GM18867 (cell line): Measurements from ENCODE around the gene PRKCZ.
"Not testable (repeated sequence)": the region's sequence is repeated elsewhere in the genome, so short reads cannot be mapped to it uniquely, and the experiment has no call there.

Experiments used
- ATAC-seq: cut with Tn5 transposase; IDR thresholded peaks from one replicate; pipeline ENCODE4 v1.9.1; 2021; ENCODE audit warnings: mild to moderate bottlenecking, moderate library complexity; ENCODE audit not compliant: unreplicated experiment

PRKCZ gene

DNA sequence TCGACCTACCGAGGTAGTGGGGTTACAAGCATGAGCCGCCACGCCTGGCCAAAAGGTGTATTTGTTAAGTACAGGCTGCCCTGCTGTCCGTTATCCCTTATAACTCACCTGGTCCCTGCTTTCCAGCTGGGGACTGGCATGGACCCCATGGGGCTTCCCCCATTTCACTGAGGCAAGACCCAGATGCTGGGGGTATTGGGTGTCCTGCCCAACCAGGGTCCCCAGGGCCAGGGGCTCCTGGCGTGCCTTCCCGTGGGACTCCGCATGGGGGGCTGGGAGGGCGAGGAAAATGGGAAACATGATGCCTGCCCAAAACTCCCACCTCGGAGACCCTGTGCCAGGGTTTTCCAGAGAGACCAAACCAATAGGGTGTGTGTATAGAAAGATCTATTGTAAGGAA, 79.9 kb downstream of the PRKCZ start:
- ATAC-seq = no peak

DNA sequence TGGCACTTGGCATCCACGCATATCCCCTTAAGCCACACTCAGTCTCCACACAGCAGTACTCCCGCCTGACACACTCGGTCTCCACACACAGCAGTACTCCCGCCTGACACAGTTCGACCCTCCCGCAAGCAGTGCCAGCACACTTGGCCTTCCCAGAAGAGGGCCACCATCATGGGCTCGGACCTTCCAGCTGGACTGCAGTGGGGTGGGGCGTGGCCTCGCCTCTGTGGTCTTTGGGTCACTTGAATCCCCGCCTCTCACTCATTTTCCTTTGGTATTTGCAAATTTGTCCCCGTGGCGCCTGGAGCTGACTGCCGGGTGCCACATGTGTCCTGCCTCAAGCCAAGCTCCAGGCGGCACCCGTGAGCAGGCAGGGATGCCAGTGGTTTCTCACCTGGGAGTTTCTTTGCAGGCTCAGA, 80.7 kb downstream of the PRKCZ start:
- ATAC-seq = no peak

DNA sequence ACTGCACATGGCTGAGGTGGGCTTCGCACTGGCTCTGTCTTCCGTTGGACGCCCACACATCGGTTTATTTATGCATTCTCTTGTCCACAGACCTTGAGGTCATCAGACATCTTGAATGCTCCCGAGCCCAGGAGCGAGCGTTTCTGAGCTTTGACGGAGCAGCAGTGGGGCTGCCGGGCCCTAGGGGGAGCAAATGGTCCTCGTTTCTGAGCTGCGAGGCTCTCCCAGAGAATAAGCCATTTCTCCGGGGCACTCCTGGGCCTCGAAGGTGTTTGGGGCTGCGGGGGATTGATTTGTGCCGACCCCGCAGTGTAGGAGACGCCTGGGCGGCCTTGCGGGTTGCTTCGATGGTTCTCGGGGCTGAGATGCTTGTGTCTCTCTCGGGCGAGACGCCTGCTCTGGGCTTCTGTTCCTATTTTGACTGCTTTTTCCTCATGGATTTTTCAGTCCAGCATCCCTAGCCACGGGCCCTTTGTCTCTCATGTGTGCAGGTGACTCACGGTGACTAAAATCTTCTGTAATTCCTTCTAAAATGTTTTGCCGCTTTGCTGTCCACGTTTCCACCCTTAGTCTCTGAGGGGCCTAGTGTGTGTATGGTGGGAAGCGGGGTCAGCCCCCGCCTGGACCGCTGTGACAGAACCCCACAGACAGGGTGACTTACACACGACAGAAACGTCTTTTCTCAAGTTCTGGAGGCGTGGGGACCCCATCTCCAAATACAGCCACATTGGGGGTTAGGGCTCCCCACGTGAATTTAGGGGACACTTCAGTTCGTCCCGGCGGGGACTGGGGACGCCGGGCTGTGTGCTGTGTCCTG, 82.2 kb downstream of the PRKCZ start:
- ATAC-seq = no peak

DNA sequence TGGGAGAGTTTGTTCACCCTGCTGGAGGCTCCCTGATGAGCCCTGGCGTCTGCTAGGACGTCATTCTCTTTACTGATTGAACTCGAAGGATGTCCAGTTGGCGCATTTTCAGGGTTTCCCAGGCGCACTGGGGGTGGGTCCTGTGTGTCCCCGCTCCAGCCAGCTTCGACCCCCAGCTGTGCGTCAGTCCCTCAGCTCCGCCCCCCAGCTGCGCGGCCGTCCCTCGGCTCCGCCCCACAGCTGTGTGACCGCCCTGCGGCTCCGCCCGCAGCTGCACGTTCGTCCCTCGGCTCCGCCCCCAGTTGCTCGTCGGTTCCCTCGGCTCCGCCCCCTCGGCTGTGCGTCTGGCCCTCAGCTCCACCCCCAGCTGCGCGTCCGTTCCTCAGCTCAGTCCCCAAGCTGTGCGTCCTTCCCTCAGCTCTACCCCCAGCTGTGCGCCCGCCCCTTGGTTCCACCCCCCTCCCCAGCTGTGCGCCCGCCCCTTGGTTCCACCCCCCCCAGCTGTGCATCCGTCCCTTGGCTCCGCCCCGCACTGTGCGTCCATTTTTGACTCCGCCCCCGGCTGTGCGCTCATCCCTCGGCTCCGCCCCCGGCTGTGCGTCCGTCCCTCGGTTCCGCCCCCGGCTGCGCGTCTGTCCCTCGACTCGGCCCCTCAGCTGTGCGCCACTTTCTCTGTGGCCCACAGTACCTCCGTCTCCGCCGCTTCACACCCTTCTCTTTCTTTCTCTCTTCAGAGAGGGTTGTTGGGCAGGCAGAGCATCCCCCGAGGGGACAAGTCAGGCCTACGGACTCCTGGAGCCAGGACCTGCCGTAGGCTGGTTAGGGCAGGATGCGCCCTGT, 83.0 kb downstream of the PRKCZ start:
- ATAC-seq = peak; percentile 88

DNA sequence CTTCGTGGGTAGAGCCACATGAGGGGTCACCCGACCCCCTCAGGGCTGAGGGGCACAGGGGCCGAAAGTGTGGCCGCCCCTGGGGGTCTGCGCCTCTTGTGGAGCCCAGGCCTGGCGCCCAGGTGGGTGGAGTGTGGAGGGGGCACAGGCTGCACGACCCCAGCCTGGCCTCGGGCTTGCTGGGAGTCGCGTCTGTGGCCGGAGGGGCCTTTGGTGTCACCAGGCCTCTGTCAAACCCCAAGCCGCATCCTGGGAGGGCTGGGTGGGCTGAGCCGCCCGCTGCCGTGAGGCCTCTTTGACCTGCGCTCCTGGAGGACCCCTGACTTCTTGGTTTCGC, 83.6 kb downstream of the PRKCZ start:
- no peak for ATAC-seq

DNA sequence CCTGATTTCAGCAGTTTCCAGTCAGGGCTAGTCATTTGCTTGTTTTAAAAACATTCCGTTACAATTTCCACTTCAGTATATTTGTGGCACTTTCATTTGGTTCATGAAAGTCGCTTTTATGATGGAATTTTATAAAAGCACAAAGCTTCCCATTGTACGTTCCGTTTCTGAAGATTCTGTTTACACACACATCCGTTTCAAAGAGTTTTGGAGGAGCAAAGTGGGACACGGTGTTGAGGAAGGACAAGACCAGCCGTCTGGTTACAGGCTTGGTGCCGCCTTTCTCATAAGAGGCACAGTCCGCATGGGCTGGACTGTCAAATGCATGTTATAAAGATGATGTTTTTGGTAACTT, 84.0 kb downstream of the PRKCZ start:
- ATAC-seq = no peak

DNA sequence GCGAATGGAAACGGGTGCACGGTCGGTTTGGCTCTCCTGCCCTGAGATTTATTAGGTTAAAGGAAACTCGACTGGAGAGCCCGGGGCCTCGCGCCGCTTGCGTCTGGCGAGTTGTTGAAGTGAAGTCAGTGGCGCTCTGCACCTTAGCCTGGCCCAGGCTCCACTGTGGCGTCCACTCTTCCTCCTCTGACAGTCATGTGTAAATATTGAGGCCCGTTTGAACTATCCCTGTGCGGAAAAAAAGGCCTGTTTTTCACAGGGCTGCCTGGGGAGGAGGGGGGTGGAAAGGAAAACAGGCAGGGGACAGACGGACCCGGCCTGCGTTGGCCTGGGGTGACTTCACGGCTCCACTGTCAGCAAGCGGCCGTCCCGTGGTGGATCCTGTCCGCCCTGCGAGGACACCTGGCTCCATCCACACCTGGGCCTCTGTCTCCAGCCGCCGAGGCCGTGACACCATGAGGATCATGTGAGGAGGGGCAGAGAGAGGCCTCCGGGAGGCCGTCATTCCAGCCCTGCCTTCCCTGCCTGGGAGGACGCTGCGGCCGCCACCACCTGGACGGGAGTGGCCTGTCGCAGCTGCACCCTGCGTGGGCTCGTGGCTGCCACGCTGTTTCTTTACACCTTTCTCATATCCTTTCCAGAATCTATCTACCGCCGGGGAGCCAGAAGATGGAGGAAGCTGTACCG, 84.6 kb downstream of the PRKCZ start:
- ATAC-seq = no peak

DNA sequence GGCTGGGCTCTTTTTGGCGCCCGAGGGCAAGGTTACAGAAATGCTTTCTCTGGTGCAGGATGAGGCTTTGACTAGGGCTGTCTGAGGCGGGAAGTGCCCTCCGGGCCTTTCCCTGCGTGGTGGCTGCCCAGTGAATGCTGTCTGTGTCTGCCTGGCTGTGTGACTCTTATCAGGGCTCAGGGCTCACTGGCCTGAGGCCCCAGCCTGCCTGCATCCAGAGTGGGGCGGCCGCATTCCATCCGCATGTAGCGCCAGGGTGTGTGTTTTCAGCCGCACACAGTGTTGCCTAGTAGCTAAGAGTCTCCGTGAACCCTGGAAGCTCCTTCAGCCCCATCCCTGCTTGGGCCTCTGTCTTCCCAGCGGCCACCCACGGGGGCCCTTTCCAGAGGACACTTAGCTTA, 85.2 kb downstream of the PRKCZ start:
- no peak for ATAC-seq

DNA sequence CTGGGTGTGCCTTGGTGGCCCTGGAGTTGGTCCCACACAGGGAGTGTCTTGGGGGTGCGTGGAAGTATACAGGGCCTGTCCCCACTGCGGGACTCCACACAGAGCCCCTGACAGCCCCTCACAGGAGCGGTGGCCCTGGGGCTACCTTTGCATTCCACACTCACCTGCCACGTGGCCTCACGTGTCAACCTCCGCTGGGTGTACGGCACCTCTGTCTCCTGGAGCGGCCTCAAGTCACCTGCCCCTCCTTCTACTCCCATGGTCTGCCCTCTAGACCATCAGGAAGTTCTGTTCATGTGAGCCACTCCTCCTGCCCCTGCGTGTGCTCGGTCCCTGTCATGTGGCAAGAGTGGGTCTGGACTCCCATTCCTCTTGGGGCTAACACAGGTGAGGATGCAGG, 85.7 kb downstream of the PRKCZ start:
- ATAC-seq = no peak

DNA sequence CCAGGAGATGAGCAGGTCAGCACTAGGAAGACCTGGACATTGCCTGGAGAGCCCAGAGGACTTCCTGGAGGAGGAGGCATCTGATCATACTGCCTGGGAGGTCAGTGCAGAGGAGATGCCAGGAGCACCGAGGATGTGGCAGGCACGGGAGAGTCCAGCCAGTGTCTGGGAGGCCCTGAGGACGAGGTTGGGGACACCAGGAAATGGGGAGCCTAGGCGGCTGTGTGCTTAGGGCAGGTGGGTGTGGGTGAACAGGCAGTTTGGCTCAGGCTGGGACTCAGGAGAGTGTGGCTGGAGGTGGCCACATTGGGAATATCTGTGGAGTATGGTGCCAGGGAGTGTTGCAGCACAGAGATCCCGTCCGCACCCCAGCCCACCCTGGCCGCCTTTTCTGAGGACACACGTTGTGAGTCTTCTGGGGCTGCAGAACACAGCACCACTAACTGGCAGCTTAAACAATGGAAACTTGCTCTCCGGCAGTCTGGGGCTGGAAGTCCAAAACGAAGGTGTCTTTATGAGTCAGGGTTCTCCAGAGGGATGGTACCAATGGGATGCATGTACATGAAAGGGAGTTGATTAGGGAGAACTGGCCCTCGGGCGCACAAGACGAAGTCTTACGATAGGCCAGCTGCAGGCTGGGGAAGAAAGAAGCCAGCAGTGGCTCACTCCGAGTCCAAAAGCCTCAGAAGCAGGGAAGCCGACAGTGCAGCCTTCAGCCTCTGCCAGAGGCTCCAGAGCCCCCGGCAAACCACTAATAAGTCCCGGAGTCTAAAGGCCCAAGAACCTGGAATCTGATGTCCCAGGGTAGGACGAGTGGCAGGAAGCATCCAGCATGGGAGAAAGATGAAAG, 86.4 kb downstream of the PRKCZ start:
- no peak for ATAC-seq

DNA sequence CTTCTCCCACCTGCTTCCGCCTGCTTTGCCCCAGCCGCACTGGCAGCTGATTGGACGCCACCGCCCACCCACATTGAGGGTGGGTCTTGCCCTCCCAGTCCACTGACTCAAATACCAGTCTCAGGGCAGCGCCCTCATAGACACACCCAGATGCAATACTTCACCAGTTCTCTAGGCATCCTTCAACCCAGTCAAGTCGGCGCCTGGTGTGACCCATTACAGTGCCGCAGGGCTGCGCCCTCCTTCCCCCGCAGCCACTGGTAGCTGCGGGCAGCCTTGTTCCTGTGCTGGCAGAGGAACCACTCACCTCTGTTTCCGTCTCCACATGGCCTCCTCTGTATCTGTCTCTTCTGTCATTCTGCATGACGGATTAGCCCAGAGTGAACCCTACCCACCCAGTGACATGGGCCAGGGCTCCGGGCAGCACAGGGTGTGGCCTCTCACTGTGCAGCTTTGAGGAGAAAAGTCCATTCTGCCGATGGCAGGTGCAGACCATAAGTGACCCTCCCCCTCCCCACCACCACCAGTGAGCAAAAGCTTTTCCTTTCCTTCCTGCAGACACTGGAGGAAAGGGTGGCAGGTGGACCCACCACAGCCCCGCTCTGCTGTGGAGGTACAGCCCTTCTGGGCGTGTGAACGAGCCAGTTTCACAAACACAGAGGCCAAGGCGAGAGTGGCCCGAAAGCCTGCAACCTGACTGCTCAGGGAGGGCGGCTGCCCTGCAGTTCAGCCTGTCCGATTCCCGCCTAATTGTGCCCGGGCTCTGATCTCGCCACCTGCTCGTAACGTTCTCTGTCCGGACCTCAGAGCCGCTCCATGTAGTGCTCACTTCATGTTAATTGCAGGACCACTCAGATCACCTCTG, 87.3 kb downstream of the PRKCZ start:
- ATAC-seq = no peak

DNA sequence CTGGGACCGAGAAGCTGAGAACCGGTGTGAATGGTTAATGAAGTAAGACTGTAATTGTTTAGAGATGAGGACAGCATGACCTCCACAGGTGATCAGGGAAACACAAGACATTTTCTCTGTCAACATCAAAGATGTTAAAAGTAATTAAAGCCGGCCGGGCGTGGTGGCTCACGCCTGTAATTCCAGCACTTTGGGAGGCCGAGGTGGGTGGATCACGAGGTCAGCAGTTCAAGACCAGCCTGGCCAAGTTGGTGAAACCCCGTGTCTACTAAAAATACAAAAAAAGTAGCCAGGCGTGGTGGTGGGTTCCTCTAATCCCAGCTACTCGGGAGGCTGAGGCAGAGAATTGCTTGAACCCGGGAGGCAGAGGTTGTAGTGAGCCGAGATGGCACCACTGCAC, 88.9 kb downstream of the PRKCZ start:
- not testable (repeated sequence) for ATAC-seq

DNA sequence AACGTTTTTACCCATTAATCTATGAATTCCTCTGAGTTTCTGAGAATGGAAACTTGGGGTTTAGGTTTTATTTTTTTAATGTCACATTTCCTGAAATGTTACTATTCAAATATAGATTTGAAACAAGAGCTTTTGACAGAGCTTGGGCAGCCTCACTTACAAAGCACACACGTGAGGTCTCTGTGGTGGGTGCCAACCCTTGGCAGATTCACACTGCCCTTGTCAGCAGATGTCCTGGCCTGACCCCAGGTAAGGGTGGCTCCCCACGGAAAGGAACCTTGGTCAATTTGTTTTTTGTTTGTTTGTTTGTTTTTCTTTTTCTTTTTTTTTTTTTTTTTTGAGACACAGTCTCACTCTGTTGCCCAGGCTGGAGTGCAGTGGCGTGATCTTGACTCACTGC, 90.8 kb downstream of the PRKCZ start:
- no peak for ATAC-seq

DNA sequence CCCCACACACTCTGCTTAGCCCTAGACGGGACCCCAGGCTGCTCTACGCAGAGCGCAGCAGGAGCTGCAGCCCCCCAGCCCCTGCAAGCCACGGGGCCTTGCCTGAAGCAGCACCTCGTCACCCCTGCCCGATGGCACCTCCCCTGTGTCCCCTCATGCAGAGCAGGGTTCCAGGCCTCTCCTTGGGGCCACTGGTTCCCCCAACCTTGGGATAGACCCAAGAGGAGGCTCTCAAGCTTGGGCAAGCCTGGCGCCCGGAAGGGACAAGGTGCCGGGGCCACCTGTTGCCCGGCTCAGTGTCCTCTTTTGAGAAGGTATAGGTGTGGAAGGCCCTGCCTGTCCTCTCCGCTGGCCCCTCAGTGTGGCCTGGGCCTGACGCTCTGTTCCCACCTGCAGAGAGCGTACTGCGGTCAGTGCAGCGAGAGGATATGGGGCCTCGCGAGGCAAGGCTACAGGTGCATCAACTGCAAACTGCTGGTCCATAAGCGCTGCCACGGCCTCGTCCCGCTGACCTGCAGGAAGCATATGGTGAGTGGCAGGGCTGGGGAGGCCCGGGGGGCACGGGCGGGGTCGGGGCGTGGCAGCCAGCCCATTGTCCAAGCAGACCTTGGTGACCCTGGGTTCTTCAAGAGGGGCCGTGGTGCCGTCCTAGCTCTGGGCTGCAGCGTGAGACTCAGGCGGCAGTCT, 93.7 kb downstream of the PRKCZ start:
- no peak for ATAC-seq

DNA sequence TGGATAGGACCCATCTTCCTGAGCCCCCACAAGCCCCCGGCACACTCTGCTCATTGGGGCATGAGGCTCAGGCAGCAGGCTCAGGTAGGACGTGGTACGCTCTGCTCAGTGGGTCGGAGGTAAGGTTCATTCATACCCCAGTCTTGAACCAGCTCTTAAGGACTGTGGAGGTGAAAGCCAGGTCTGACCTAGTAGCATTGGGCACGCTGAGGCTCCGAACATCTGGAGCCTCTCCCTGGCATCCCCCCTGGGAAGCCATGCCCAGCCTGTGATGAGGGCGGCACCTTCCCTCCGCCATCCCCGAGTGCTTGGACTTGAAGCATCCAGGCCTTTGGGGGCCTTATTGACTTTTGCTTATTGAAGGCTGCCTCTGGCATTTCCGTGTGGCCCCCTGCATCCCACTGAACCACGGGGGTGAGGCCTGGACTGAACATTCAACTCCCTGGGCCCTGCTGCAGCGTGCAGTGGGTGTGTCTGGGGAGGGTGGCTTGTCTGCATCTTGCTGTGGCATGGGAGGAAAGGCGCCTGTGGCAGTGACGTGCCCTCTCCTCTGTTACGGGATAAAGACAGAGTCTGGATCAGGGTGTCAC, 94.4 kb downstream of the PRKCZ start:
- ATAC-seq = no peak

DNA sequence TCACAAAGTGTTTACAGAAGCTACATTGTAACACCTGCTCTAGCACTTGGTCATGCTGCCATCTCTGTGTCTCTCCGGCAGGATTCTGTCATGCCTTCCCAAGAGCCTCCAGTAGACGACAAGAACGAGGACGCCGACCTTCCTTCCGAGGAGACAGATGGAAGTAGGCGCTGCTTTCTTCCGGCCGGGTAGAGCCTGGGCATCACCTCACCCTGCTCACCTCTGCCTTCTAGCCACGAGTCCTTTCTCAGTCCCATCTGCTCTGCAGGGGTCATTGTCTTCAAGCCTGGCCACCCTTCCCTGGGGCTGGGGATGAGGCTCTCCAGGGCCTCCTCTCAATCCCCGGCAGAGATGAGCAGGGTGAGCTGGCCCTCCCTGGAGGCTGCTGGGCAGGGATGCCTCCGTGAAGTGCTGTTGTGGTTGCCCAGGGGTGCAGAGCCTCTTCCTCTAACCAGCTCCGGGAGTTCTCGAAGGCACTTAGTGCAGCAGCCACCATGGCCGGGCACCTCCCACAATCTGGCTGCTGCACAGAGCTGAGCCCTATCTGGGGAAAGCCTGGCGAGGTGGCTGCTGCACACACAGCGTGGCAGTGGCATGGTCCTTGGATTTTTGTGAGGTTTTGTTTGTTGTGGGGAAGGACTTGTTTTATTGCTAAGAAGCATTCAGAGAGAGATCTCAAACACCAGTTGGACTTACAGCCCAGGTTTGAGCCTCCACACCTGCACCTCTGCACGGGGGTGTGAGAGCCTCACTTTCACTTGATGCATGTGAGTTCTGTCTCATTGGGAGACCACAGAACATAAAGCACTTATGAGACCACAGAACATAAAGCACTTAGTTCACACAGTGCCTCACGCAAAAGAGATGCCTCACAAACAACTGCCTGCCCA, 96.0 kb downstream of the PRKCZ start:
- no peak for ATAC-seq

DNA sequence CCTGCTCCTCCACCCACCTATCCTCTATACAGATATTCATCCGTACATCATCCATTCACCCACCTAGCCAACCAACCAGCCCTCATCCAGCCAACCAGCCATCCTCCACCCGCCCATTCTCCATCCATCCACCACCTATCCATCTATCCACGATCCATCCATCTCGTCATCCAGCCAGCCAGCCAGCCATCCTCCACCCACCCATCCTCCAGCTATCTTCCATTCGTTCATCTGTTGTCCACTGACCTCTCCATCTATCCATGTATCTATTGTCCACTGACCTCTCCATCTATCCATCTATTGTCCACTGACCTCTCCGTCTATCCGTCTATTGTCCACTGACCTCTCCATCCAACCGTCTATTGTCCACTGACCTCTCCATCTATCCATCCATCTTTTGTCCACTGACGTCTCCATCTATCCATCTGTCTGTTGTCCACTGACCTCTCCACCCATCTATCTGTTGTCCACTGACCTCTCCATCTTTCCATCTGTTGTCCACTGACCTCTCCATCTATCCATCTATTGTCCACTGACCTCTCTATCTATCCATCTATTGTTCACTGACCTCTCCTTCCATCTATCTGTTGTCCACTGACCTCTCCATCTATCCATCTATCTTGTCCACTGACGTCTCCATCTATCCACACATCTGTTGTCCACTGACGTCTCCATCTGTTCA, 96.8 kb downstream of the PRKCZ start:
- no peak for ATAC-seq
